Mesenchymal stem cell (in vitro differentiated cells and primary cell): ENCODE measurements around the gene MPC2.

Experiments
- DNase-seq: peaks from one replicate; pipeline ENCODE4 v3.0.0-alpha.2; 2013
- H2AFZ ChIP-seq: one replicate; pipeline ENCODE4 v1.6.1; 2013; ENCODE audit warnings: low read depth, mild to moderate bottlenecking, control low read depth, inconsistent platforms, low read length, moderate library complexity
- H2AK5ac ChIP-seq: 2 replicates; pipeline ENCODE4 v1.6.1; 2013; ENCODE audit warnings: low read length, moderate library complexity, mild to moderate bottlenecking, inconsistent platforms; ENCODE audit not compliant: severe bottlenecking
- H2BK120ac ChIP-seq: one replicate; pipeline ENCODE4 v1.6.1; 2013; ENCODE audit warnings: low read depth, mild to moderate bottlenecking, inconsistent platforms, low read length, moderate library complexity
- H2BK12ac ChIP-seq, 2 experiments: one replicate each; pipeline ENCODE4 v1.6.1; 2013; ENCODE audit warnings: inconsistent platforms in 2 of 2, low read length in 2 of 2, mild to moderate bottlenecking in 2 of 2, moderate library complexity in 2 of 2, control low read depth in 1 of 2
- H2BK15ac ChIP-seq: one replicate; pipeline ENCODE4 v1.6.1; 2013; ENCODE audit warnings: mild to moderate bottlenecking, low read depth, inconsistent platforms; ENCODE audit not compliant: poor library complexity, severe bottlenecking
- H2BK5ac ChIP-seq: 2 replicates; pipeline ENCODE4 v1.6.1; 2013; ENCODE audit warnings: low read depth, mild to moderate bottlenecking, low read length, control low read depth, inconsistent platforms; ENCODE audit not compliant: poor library complexity, severe bottlenecking
- H3K14ac ChIP-seq, 2 experiments: one replicate each; pipeline ENCODE4 v1.6.1; 2013; ENCODE audit warnings: inconsistent platforms in 2 of 2, low read length in 2 of 2, control low read depth in 1 of 2, mild to moderate bottlenecking in 1 of 2, moderate library complexity in 1 of 2
- H3K18ac ChIP-seq, 2 experiments: one replicate each; pipeline ENCODE4 v1.6.1; 2013; ENCODE audit warnings: inconsistent platforms in 2 of 2, low read length in 2 of 2, control low read depth in 1 of 2, low read depth in 1 of 2, mild to moderate bottlenecking in 1 of 2
- H3K23ac ChIP-seq, 2 experiments: one replicate each; pipeline ENCODE4 v1.6.1; 2013; ENCODE audit warnings: inconsistent platforms in 2 of 2, low read length in 2 of 2, mild to moderate bottlenecking in 2 of 2, moderate library complexity in 2 of 2, control low read depth in 1 of 2
- H3K27ac ChIP-seq: 2 replicates; pipeline ENCODE4 v1.5.1; 2013; ENCODE audit warnings: mild to moderate bottlenecking, moderate library complexity, low read length, control low read depth, inconsistent platforms; ENCODE audit not compliant: poor library complexity, severe bottlenecking
- H3K27me3 ChIP-seq, 2 experiments: 2 replicates each; pipeline versions ENCODE4 v1.6.1 to v1.7.0; 2013; ENCODE audit warnings: low read length in 2 of 2, mild to moderate bottlenecking in 2 of 2, moderate library complexity in 2 of 2, control low read depth in 1 of 2, inconsistent platforms in 1 of 2; ENCODE audit not compliant: control insufficient read depth in 1 of 2, insufficient read depth in 1 of 2
- H3K36me3 ChIP-seq, 2 experiments: 2 replicates each; pipeline versions ENCODE4 v1.6.1 to v1.7.0; 2013; ENCODE audit warnings: low read length in 2 of 2, control low read depth in 1 of 2, inconsistent platforms in 1 of 2, low read depth in 1 of 2, mild to moderate bottlenecking in 1 of 2; ENCODE audit not compliant: insufficient read depth in 2 of 2, control insufficient read depth in 1 of 2
- H3K4ac ChIP-seq, 2 experiments: one replicate each; pipeline ENCODE4 v1.6.1; 2013; ENCODE audit warnings: inconsistent platforms in 2 of 2, low read length in 2 of 2, mild to moderate bottlenecking in 2 of 2, moderate library complexity in 2 of 2, control low read depth in 1 of 2, low read depth in 1 of 2
- H3K4me1 ChIP-seq: 2 replicates; pipeline ENCODE4 v1.6.1; 2013; ENCODE audit warnings: low read depth, low read length, control low read depth; ENCODE audit not compliant: control insufficient read depth, insufficient read depth
- H3K4me2 ChIP-seq: 2 replicates; pipeline ENCODE4 v1.6.1; 2013; ENCODE audit warnings: low read length, mild to moderate bottlenecking, inconsistent platforms; ENCODE audit not compliant: poor library complexity, severe bottlenecking
- H3K4me3 ChIP-seq, 2 experiments: 2 replicates each; pipeline versions ENCODE4 v1.5.1 to v1.7.0; 2013; ENCODE audit warnings: low read length in 2 of 2, mild to moderate bottlenecking in 2 of 2, control low read depth in 1 of 2, low read depth in 1 of 2; ENCODE audit not compliant: insufficient read depth in 1 of 2
- H3K79me1 ChIP-seq: replicated peaks from 2 replicates; pipeline ENCODE4 v1.6.1; 2013; ENCODE audit warnings: mild to moderate bottlenecking, control low read depth, low read length, inconsistent platforms; ENCODE audit not compliant: poor library complexity, severe bottlenecking
- H3K9ac ChIP-seq: 2 replicates; pipeline ENCODE4 v1.7.0; 2013; ENCODE audit warnings: mild to moderate bottlenecking, low read length, moderate library complexity
- H3K9me3 ChIP-seq: 2 replicates; pipeline ENCODE4 v1.7.0; 2013; ENCODE audit warnings: mild to moderate bottlenecking, low read length; ENCODE audit not compliant: control insufficient read depth
- H4K8ac ChIP-seq: one replicate; pipeline ENCODE4 v1.6.1; 2013; ENCODE audit warnings: inconsistent platforms, mild to moderate bottlenecking, low read length, moderate library complexity
- H4K91ac ChIP-seq: one replicate; pipeline ENCODE4 v1.6.1; 2013; ENCODE audit warnings: mild to moderate bottlenecking, low read length, inconsistent platforms
- WGBS: methylation state at CpG from one replicate; pipeline ENCODE4 v1.1.7; 2013; ENCODE audit warnings: mixed read lengths; 5-methylcytosine and 5-hydroxymethylcytosine counted together

Gene MPC2

DNA sequence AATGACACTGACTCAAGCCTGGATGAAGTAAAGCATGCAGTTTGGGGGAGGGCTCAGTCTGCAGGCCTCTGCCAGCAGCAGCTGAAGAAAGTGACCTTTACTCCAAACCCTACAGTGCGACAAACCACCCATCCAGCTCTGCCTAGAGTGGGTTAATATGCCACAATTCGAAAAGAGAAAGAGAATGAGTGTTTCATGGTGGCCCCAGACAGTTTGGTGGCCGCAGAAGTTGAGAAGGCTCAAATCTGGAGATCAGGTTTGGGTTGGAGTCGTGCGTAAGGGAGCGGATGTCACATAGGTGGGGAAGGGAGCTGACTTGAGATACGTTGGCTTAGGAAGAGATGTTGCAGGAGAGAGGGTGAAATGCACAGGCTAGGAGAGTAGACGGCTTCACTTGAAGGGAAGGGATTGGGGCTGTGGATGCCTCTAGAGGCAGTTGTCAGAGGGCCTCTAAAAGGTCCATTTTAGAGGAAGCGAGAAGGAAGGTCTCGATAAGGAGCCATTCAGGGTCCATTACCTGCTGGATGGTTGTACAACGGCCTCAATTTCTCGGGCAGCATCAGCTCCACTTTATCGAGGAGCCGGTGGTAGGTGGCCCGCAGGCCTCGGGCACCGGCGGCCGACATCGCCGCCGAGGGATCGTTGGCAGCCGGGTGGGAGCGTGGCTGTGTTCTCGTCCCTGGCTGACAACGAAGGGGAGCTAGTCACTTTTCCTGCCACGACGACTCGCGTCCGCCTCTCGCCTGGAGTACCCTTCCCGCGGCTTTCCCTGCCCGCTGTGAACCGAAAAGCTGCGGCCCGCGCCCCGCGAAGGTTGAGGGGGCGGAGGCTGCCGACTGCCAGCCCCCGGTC is 1.4 kb downstream of the MPC2 start:
- H3K9ac ChIP-seq = peak overlapping the region; percentile 96
- H3K14ac ChIP-seq = peak overlapping the region in 1 of 2 experiments; percentile 83
- H3K36me3 ChIP-seq = no peaks in the 10 kb centered on the region
- 1% methylated on average over 41 of the region's 45 CpGs for WGBS
- peak overlapping the region; percentile 49 for H3K4me2 ChIP-seq
- H3K4ac ChIP-seq = peak overlapping the region; percentile 81 to 95
- H3K27ac ChIP-seq = peak overlapping the region; percentile 43
- H2AK5ac ChIP-seq = no peak overlapping the region
- no peaks in the 10 kb centered on the region for H3K9me3 ChIP-seq
- H2BK120ac ChIP-seq = peak overlapping the region; percentile 73
- no peak overlapping the region for H2BK5ac ChIP-seq
- H3K23ac ChIP-seq = no peak overlapping the region
- peak overlapping the region; percentile 94 for H2BK15ac ChIP-seq
- peak overlapping the region; percentile 77 for H4K8ac ChIP-seq
- peak overlapping the region; percentile 49 to 54 for H2BK12ac ChIP-seq
- no peak overlapping the region for H2AFZ ChIP-seq
- peak overlapping the region; percentile 70 to 95 for H3K18ac ChIP-seq
- H3K4me3 ChIP-seq = peak overlapping the region; percentile 79 to 95
- peak overlapping the region; percentile 75 for H4K91ac ChIP-seq
- H3K27me3 ChIP-seq = no peaks in the 10 kb centered on the region
- H3K79me1 ChIP-seq = no peaks in the 10 kb centered on the region
- H3K4me1 ChIP-seq = peaks cover 3% of the 10 kb centered on the region
- peak; percentile 62 for DNase-seq

DNA sequence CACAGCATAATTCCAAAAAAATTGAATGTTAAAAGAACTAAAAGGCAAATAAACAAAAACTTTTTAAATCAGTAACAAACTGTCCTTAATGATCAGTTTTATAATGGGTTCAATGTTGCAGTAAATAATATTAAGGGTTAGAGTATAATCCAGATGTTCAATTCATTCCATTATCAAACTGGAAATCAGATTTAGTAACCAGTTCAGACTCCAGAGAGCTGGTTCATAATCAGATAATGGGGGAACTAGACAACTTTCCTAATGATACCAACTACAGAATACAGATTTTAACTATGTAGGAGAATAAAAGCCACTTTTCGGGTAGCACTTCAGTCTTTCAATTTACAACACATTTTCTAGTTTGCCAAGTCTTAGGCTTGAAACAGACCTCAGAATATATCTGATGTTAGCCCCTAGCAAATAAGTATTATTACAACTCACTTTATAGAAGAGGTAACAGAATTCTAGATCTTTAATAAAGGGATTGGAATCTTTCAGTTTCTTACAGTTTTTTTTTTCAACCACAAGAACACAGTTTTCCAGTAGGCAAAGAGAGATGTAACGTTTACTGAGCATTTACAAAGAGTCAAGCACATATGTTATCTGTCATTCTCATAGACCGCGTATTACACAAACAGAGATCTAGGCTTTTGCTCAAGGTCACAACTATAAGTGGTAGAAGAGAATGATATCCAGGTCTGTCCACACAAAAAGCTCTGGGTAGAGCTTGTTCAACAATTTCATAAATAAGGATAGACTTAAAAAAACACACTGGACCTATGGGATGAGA is 2.3 kb downstream of the MPC2 start:
- Histone ChIP-seq H3K27ac (peak overlapping the region; percentile 43), H2BK5ac (no peak overlapping the region), H3K36me3 (no peaks in the 10 kb centered on the region), H4K91ac (no peak overlapping the region), H2BK15ac (no peak overlapping the region), H2AK5ac (no peak overlapping the region), H2BK120ac (no peak overlapping the region), H3K79me1 (no peaks in the 10 kb centered on the region), H3K4me2 (peak overlapping the region; percentile 49), H3K23ac (no peak overlapping the region), H3K18ac (no peak overlapping the region), H3K9ac (peak overlapping the region; percentile 96), H3K27me3 (no peaks in the 10 kb centered on the region), H3K4ac (no peak overlapping the region), H3K4me3 (peak overlapping the region; percentile 79 to 95), H3K9me3 (no peaks in the 10 kb centered on the region), H2BK12ac (no peak overlapping the region), H4K8ac (no peak overlapping the region), H2AFZ (no peak overlapping the region), H3K4me1 (peaks cover 3% of the 10 kb centered on the region), H3K14ac (no peak overlapping the region)
- DNase-seq = peak; percentile 73
- 26% methylated on average over 4 of the region's 4 CpGs for WGBS

DNA sequence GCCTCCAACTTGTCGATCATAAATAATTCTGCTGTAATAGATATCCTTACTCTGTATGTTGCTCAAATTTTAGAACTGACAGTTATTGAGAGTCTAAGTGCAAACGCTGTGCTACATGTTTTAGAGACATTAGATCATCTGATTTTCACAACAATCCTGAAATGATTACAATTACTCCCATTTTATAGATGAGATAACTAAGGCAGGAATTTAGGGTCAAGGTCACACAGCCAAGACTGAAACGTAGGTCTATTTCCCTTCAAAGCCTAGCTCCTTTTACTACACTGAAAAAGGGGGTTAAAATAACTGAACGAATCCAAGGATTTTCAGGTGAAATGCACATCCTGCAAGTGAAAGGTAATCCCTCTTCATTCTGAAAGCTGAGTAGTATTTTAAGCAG is 3.1 kb downstream of the MPC2 start:
- Histone ChIP-seq H3K27me3 (no peaks in the 10 kb centered on the region), H2AK5ac (no peak overlapping the region), H3K9me3 (no peaks in the 10 kb centered on the region)

DNA sequence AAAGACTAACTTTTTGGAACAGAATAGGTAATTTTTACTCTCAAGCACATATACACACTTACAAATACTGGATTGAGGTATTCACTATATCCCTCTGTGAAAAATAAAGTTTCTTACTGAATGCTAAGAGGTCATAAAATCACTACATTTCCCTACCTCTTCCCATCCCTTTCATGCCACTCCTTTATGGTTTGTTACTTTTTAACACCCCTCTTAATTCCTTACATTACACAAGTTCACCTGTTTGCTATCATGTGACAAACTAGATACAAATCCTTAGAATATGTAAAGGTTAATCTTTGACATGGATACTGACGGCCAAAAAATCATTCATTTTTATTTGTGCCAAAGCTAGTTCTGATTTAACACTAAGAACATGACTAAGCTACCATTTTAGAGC is 7.1 kb downstream of the MPC2 start:
- no peak for DNase-seq
- no peak overlapping the region for H2AK5ac ChIP-seq
- peaks cover 8% of the 10 kb centered on the region for H3K4me1 ChIP-seq
- 100% methylated on average over 1 of the region's 1 CpG for WGBS
- H3K9ac ChIP-seq = no peak overlapping the region
- H3K4ac ChIP-seq = no peak overlapping the region
- no peak overlapping the region for H2BK15ac ChIP-seq
- no peak overlapping the region for H2BK120ac ChIP-seq
- no peaks in the 10 kb centered on the region for H3K9me3 ChIP-seq
- H3K36me3 ChIP-seq = no peaks in the 10 kb centered on the region
- H4K91ac ChIP-seq = no peak overlapping the region
- no peak overlapping the region for H4K8ac ChIP-seq
- no peak overlapping the region for H2AFZ ChIP-seq
- H2BK12ac ChIP-seq = no peak overlapping the region
- H2BK5ac ChIP-seq = no peak overlapping the region
- H3K27ac ChIP-seq = no peak overlapping the region
- H3K18ac ChIP-seq = no peak overlapping the region
- no peaks in the 10 kb centered on the region for H3K79me1 ChIP-seq
- H3K4me3 ChIP-seq = no peak overlapping the region
- no peaks in the 10 kb centered on the region for H3K27me3 ChIP-seq
- no peak overlapping the region for H3K4me2 ChIP-seq
- H3K14ac ChIP-seq = no peak overlapping the region
- H3K23ac ChIP-seq = no peak overlapping the region

More for the DNA sequence above, 3.1 kb downstream of the MPC2 start:
- H3K4me2 ChIP-seq = peak overlapping the region; percentile 45
- H4K8ac ChIP-seq = no peak overlapping the region
- no peak overlapping the region for H3K4ac ChIP-seq
- DNase-seq = no peak
- H3K36me3 ChIP-seq = no peaks in the 10 kb centered on the region
- no peak overlapping the region for H3K23ac ChIP-seq
- H3K4me3 ChIP-seq = peak overlapping the region in 1 of 2 experiments; percentile 79
- 67% methylated on average over 1 of the region's 4 CpGs for WGBS
- no peak overlapping the region for H4K91ac ChIP-seq
- no peak overlapping the region for H2AFZ ChIP-seq
- peak overlapping the region; percentile 96 for H3K9ac ChIP-seq
- no peak overlapping the region for H2BK15ac ChIP-seq
- H3K14ac ChIP-seq = no peak overlapping the region
- H3K18ac ChIP-seq = no peak overlapping the region
- H2BK5ac ChIP-seq = no peak overlapping the region
- H3K79me1 ChIP-seq = no peaks in the 10 kb centered on the region
- H2BK12ac ChIP-seq = no peak overlapping the region
- peak overlapping the region; percentile 20 for H3K27ac ChIP-seq
- H2BK120ac ChIP-seq = no peak overlapping the region
- peaks cover 6% of the 10 kb centered on the region for H3K4me1 ChIP-seq
